ES-I3 (cell line): ENCODE measurements around the gene FBXL4.

Experiments
- H3K36me3 ChIP-seq: 2 replicates; pipeline ENCODE4 v1.6.1; 2013; ENCODE audit warnings: mild to moderate bottlenecking, low read length, control low read depth, moderate library complexity; ENCODE audit not compliant: insufficient read depth
- H3K4me1 ChIP-seq: 2 replicates; pipeline ENCODE4 v1.6.1; 2013; ENCODE audit warnings: mild to moderate bottlenecking, control low read depth, low read length; ENCODE audit not compliant: insufficient read depth
- H3K9ac ChIP-seq: 2 replicates; pipeline ENCODE4 v1.6.1; 2013; ENCODE audit warnings: low read depth, mild to moderate bottlenecking, low read length, moderate library complexity
- H3K9me3 ChIP-seq: 2 replicates; pipeline ENCODE4 v1.6.1; 2013; ENCODE audit warnings: mild to moderate bottlenecking, low read length, moderate library complexity; ENCODE audit not compliant: control insufficient read depth, insufficient read depth

Gene FBXL4

GRCh38 chr6:98844244-98845210 is 103.2 kb downstream of the FBXL4 start:
- Histone ChIP-seq H3K9me3 (no peaks in the 10 kb centered on the region), H3K9ac (peak overlapping the region; percentile 14; the same call in 1 of the 2 replicates), H3K4me1 (peaks cover 3% of the 10 kb centered on the region), H3K36me3 (no peaks in the 10 kb centered on the region)

DNA sequence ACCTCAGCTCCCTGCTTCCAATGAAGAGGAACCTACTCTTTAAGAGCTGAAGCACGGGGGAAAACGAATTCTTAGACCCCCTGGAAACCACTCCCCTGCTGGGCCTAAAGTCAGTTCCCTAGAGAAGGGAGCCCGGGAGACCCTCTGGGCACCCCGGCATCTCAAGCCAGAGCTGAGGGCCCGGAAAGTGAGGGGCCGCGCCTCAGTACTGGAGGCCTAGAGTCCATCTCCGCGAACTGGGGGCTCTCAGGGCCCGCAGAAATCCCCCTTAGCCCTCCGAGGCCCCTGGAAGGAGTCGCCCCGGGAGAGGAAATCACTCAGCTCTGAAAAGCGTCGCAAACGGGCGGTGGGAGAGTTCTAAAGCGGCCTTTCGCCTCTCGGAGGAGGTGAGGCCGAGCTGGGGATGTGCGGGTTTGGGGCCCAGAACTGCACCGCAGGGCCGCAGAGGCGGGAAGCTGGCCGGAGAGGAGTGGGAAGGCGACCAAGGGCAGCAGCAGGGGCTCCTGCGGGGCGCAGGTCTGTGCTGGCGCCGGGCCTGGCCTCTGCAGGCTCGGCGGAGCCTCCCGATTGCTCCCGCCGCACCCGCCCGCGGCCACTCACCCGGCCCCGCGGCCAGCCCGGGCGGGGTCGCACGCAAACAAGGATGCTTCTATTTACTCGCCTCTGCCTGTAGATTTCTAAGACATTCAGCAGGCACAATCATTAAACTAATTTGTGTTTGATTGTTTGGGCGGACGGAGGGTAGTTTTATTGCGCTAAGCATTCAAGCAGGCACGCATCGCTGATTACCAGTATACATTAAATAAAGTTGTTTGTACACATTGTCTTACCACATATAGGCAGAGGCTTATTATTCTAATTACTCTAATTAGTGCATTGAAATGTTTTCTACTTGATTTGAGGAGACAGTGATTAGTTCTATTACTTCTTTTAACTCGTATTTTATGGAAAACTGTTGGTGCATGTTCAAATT is 104.2 kb downstream of the FBXL4 start:
- peaks cover 3% of the 10 kb centered on the region for H3K4me1 ChIP-seq
- no peaks in the 10 kb centered on the region for H3K9me3 ChIP-seq
- H3K36me3 ChIP-seq: no peaks in the 10 kb centered on the region
- H3K9ac ChIP-seq: peak overlapping the region; percentile 48; the same call in 1 of the 2 replicates

DNA sequence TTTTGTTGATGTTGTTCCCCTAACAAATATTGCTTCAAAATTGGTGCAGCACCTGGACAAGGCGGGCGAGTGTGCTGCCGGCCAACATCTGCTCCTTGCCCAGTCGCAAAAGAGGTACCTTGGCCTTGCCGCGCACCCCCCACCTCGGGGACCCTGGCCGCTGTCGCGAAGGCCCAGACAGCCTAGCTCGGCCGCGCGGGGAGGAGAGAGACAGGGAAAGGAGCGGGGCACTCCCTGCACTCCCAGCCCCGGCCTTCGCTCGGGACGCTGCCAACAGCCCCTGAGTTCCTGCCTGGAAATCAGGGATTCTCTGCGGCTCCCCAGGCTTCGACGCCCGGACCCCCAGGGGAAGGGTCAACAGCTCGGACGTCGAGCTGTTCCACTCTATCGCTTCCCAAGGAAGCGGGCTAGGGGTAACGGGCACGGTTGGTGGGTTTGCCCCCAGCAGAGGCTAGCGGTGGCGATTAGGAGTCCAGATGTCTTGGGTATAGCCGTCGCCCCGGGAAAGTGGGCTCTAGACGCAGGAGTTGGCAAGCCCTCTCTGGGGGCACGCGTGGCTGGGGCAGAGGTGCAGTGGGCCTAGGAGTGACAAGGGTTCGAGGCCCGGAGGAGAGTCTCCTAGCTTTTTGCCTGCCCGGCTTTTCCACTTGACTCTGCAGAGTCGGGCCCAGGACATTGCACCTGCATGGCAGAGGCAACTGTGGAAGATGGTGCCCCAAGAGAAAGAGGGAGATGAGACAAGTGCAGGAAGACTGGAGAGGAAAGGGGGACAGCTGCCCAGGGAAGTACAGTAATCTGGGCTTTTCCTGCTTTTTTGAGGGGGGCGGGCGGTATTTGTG is 105.2 kb downstream of the FBXL4 start:
- Histone ChIP-seq H3K9ac (peak overlapping the region; percentile 25; the same call in 1 of the 2 replicates), H3K9me3 (no peaks in the 10 kb centered on the region), H3K36me3 (no peaks in the 10 kb centered on the region), H3K4me1 (peaks cover 3% of the 10 kb centered on the region)

DNA sequence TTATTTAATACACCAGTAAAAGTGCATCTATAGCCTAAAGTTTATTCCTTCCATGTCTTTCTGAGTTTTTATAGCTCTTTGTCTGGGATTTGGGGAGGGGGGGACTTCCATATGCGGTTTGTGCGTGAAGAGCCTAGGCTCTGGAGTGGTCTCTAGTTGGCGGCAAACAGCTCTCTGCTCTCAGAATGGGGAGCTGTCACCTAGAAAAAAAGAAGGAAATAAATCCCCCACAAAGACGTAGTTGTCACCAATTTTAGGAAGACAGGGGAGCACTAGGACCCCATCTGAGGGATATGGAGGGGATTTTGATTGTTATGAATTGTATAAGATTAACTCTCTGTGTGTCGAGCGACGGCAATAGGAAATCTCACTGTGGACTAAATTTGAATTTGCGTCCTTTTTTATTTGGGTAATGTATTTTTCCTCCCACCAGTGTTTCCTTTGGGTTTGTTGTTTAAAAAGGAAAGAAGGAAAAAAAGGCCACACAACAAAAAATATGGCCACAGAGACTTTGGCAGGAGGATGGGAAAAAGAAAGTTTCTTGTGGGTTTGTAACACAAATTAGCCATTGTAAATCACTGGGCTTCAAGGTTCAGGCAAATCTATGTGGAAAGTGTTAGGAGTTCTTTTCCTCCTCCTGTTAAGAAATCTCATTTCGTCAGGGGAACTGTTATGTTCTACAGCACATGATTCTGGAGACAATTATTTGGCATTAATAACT is 106.0 kb downstream of the FBXL4 start:
- H3K9me3 ChIP-seq: no peaks in the 10 kb centered on the region
- H3K4me1 ChIP-seq: peaks cover 7% of the 10 kb centered on the region
- peak overlapping the region; percentile 25; the same call in 1 of the 2 replicates for H3K9ac ChIP-seq
- H3K36me3 ChIP-seq: no peaks in the 10 kb centered on the region

- peaks cover 7% of the 10 kb centered on the region for H3K4me1 ChIP-seq
- no peaks in the 10 kb centered on the region for H3K9me3 ChIP-seq
- no peak overlapping the region for H3K9ac ChIP-seq
- H3K36me3 ChIP-seq: no peaks in the 10 kb centered on the region
Measured at GRCh38 chr6:98840996-98841513, 106.7 kb downstream of the FBXL4 start.

DNA sequence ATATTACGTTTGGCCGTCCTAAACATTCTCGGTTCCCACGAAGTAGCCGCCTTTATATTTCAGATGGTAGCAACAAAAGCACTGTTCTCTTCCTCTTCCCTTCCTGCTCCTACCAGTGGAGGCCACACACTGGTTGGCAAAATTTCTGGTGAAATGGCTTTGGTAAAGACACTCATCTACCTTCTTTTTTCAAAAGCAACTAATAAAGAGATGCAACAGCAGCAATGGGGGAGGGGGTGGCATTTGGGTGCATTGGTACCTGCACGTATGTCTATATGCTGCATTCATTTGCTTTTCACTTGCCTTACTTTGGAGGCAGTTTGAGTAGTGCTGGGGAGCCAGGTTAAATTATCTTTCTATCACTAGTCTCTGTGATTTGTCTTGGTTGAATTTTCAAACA is 107.4 kb downstream of the FBXL4 start:
- H3K9ac ChIP-seq: no peak overlapping the region
- no peaks in the 10 kb centered on the region for H3K36me3 ChIP-seq
- H3K9me3 ChIP-seq: no peaks in the 10 kb centered on the region
- H3K4me1 ChIP-seq: peaks cover 7% of the 10 kb centered on the region

DNA sequence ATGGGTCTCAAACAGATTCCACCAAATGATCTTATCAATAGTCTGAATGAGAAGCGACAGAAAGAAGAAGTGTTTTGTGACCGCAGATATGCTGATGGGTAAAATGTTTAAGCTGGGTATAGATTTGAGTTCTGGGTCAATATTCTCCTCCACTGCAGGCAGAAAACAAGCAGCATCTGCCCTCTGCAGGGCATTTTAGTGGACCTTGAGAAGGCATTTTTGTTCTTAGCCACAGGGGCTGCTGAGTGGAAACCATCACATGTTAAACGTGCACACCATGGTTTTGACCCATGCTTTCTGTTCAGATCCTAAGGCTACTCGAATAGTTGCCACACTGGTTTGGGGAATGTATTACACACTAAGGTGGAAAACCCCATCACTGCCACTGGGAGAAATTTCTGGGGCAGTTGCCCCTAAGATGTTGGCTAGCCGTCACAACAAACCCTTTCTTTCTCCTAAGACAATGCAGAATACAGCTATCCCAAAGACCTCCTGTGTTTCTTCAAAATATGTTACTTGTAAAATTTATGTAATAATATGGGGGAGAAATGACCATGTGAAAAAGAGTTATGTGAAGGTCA is 107.9 kb downstream of the FBXL4 start:
- H3K9me3 ChIP-seq: no peaks in the 10 kb centered on the region
- H3K4me1 ChIP-seq: peaks cover 7% of the 10 kb centered on the region
- no peak overlapping the region for H3K9ac ChIP-seq
- H3K36me3 ChIP-seq: no peaks in the 10 kb centered on the region

DNA sequence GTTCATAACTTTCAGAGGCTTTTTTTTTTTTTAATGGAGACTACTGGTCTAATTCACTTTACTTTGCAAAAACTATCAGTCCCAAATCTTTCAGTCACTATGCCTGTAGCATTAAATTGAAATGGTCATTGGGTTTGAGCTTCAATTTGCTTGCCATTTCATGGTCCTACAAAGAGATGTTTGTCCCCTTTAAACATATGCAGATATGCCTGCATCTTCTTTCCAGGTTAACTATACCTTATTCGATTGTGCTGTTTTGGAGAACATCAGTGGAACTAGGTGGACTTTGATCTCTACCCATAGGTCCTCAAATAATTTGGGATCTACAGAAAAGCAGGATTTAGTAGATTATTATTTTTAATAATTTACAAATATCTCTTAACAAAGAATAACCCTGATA is 108.8 kb downstream of the FBXL4 start:
- Histone ChIP-seq H3K9me3 (no peaks in the 10 kb centered on the region), H3K36me3 (no peaks in the 10 kb centered on the region), H3K4me1 (peaks cover 7% of the 10 kb centered on the region), H3K9ac (no peak overlapping the region)

DNA sequence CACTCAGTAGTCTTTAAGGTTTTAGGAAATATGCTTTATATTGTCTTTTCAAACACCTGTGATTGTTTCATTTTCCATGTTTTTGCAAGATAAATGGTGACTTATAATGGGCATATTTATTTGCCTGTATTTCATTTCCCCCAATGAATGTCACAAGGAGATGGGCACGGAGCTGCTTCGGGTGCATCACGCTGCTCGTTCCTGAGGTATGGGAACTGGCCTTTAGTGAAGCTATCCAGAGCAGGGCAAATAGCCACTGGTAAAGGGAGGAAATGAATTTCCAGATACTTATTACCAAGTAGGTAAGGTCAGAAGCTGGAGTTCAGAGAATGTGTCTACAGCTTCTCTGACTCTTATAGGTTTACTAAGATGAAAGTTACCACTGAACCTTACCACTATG is 109.7 kb downstream of the FBXL4 start:
- Histone ChIP-seq H3K36me3 (no peaks in the 10 kb centered on the region), H3K9me3 (no peaks in the 10 kb centered on the region), H3K9ac (no peak overlapping the region), H3K4me1 (peaks cover 7% of the 10 kb centered on the region)

GRCh38 chr6:98836962-98837944 is 110.5 kb downstream of the FBXL4 start:
- Histone ChIP-seq H3K9ac (peak overlapping the region; percentile 8; the same call in 1 of the 2 replicates), H3K4me1 (peaks cover 7% of the 10 kb centered on the region), H3K36me3 (no peaks in the 10 kb centered on the region), H3K9me3 (no peaks in the 10 kb centered on the region)

DNA sequence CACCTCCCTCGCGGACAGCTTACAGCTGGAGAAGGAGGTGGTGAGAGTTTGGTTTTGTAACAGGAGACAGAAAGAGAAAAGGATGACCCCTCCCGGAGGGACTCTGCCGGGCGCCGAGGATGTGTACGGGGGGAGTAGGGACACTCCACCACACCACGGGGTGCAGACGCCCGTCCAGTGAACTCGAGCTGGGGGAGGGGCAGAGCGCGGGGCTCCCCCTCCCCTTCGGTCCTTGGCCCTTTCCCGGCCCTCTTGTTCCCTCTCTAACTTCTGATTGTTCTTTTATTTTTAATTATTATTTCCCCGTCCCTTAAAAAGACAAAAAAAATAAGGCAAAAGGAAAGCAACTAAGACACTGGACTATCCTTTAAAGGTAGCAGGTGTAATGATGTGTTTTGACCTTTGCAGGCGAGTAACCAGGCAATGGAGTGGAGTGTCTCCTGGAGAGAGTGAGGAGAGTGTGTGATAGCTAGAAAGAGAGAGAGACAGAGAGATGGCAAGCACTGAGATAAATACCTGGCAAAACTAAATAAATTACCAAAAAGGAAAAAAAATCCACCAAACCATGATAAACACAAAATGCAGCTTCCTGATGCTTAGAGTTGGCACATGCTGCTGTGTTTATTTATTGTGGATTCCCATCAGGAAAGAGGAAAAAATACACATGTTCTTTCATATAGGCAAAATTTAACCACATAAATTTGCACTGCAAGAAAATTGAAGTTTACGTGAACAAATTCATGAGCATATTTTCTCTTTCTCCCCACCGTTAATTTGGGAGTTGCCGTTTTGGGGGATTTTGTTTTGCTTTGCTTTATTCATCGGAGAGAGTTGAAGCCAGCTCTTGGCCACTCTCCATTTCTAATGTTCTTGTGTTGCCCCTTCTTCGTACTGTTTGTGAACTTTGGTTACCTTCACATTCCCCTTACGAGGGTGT is 111.5 kb downstream of the FBXL4 start:
- Histone ChIP-seq H3K4me1 (peaks cover 4% of the 10 kb centered on the region), H3K36me3 (no peaks in the 10 kb centered on the region), H3K9me3 (no peaks in the 10 kb centered on the region), H3K9ac (peak overlapping the region; percentile 45; the same call in 1 of the 2 replicates)
